Breast epithelium (tissue), 3 donors: ENCODE measurements around the gene TEF.
"Not testable (repeated sequence)": the region's sequence is repeated elsewhere in the genome, so short reads cannot be mapped to it uniquely, and the experiment has no call there.

Experiments used
- CTCF ChIP-seq, 3 donors: fragments of 450-650 bp; IDR thresholded peaks; one replicate each; pipeline ENCODE4 v1.5.1; 2016 to 2017; ENCODE audit warnings: antibody characterized with exemption in 3 of 3, mild to moderate bottlenecking in 3 of 3, moderate library complexity in 3 of 3
- POLR2A ChIP-seq: fragments of 450-650 bp; IDR thresholded peaks from one replicate; pipeline ENCODE4 v1.6.1; 2016; ENCODE audit warnings: antibody characterized with exemption, mild to moderate bottlenecking, moderate library complexity
- POLR2AphosphoS5 ChIP-seq, 3 donors: sonication (generic); formaldehyde crosslinking; IDR thresholded peaks; one replicate each; pipeline ENCODE4 v1.6.1; 2017; ENCODE audit warnings: antibody characterized with exemption in 3 of 3

- TF ChIP-seq CTCF (IDR thresholded peaks at IDR 0.05); POLR2A; POLR2AphosphoS5 (IDR thresholded peaks at IDR 0.05): not testable (repeated sequence)
These were observed 52.7 kb downstream of the TEF start for GRCh38 chr22:41434361-41435003.
